Thoracic aorta (tissue), 2 donors: Measurements from ENCODE around the gene SLC22A4. TPM values are rescaled to one million over a fixed set of nuclear protein-coding genes. Genes with fewer than 3 reads are reported as not detected.

Experiments used
- ATAC-seq: fragments of 150-250 bp; one replicate; pipeline ENCODE4 v1.8.0; 2017; ENCODE audit warnings: low read depth; ENCODE audit not compliant: insufficient number of reproducible peaks, low FRiP score
- DNase-seq: peaks from one replicate; pipeline ENCODE4 v3.0.0-alpha.2; 2020; ENCODE audit warnings: low spot score
- H3K27ac ChIP-seq, 2 donors: fragments of 200-600 bp; sonication (generic); 1 replicate in 1 of 2; 2 replicates in 1 of 2; pipeline ENCODE4 v1.5.1; 2016; ENCODE audit warnings: mild to moderate bottlenecking in 2 of 2, moderate library complexity in 2 of 2
- H3K27me3 ChIP-seq: fragments of 200-600 bp; sonication (generic); replicated peaks from 2 replicates; pipeline ENCODE4 v1.6.0; 2016; ENCODE audit warnings: mild to moderate bottlenecking; ENCODE audit not compliant: insufficient read depth
- H3K36me3 ChIP-seq: fragments of 200-600 bp; sonication (generic); one replicate; pipeline ENCODE4 v1.5.1; 2016
- H3K4me1 ChIP-seq, 2 donors: fragments of 200-600 bp; sonication (generic); 1 replicate in 1 of 2; 2 replicates in 1 of 2; pipeline versions ENCODE4 v1.5.1 to v1.6.0; 2016; ENCODE audit warnings: low read depth in 2 of 2, mild to moderate bottlenecking in 1 of 2; ENCODE audit not compliant: control insufficient read depth in 1 of 2
- H3K4me3 ChIP-seq: fragments of 200-600 bp; sonication (generic); 2 replicates; pipeline ENCODE4 v1.5.1; 2016; ENCODE audit warnings: mild to moderate bottlenecking
- H3K9me3 ChIP-seq: fragments of 200-600 bp; sonication (generic); 2 replicates; pipeline ENCODE4 v1.5.1; 2016
- CTCF ChIP-seq: fragments of 200-600 bp; sonication (generic); IDR thresholded peaks from one replicate; pipeline ENCODE4 v1.5.1; 2019; ENCODE audit warnings: antibody characterized with exemption
- total RNA-seq, 2 donors: library from RNA; depleted of rRNA; stranded (reverse); fragments of >200 nt; gene quantifications; one replicate each; pipeline versions ENCODE4 v1.1.0 to v1.2.3, GENCODE V29; 2016

The SLC22A4 gene
- total RNA-seq, 2 donors from 2014 or later: 0.14 to 2.1 TPM

- no peak for DNase-seq
- H3K36me3 ChIP-seq: no peaks in the 10 kb centered on the region
- TF ChIP-seq CTCF: no peak
- H3K4me1 ChIP-seq: no peaks in the 10 kb centered on the region
- H3K9me3 ChIP-seq: no peaks in the 10 kb centered on the region
- H3K27ac ChIP-seq: no peak overlapping the region
- no peaks in the 10 kb centered on the region for H3K27me3 ChIP-seq
- no peak for ATAC-seq
- no peak overlapping the region for H3K4me3 ChIP-seq
Observed at GRCh38 chr5:132279801-132280200, 14.4 kb upstream of the SLC22A4 start.

- H3K4me1 ChIP-seq: no peaks in the 10 kb centered on the region
- no peak for ATAC-seq
- TF ChIP-seq CTCF: no peak
- no peak overlapping the region for H3K27ac ChIP-seq
- H3K9me3 ChIP-seq: no peaks in the 10 kb centered on the region
- no peaks in the 10 kb centered on the region for H3K27me3 ChIP-seq
- no peak overlapping the region for H3K4me3 ChIP-seq
- DNase-seq: no peak
- no peaks in the 10 kb centered on the region for H3K36me3 ChIP-seq
Observed at GRCh38 chr5:132280371-132281240, 13.6 kb upstream of the SLC22A4 start.

- H3K9me3 ChIP-seq: no peaks in the 10 kb centered on the region
- DNase-seq (no peak), ATAC-seq (no peak)
- no peak overlapping the region for H3K4me3 ChIP-seq
- no peaks in the 10 kb centered on the region for H3K36me3 ChIP-seq
- no peak overlapping the region for H3K27ac ChIP-seq
- no peak for TF ChIP-seq CTCF
- H3K4me1 ChIP-seq: no peaks in the 10 kb centered on the region
- no peaks in the 10 kb centered on the region for H3K27me3 ChIP-seq
Observed at GRCh38 chr5:132281856-132282614, 12.2 kb upstream of the SLC22A4 start.

GRCh38 chr5:132283423-132284043, 10.7 kb upstream of the SLC22A4 start:
- no peak overlapping the region for H3K27ac ChIP-seq
- ATAC-seq (no peak), DNase-seq (no peak)
- no peaks in the 10 kb centered on the region for H3K9me3 ChIP-seq
- TF ChIP-seq CTCF: peak; percentile 58
- H3K4me3 ChIP-seq: no peak overlapping the region
- H3K36me3 ChIP-seq: no peaks in the 10 kb centered on the region
- H3K4me1 ChIP-seq: peaks cover 3 to 13% of the 10 kb centered on the region in 2 donors
- no peaks in the 10 kb centered on the region for H3K27me3 ChIP-seq

- Histone ChIP-seq H3K9me3 (no peaks in the 10 kb centered on the region), H3K27ac (no peak overlapping the region), H3K4me3 (no peak overlapping the region), H3K27me3 (no peaks in the 10 kb centered on the region), H3K36me3 (no peaks in the 10 kb centered on the region), H3K4me1 (peaks cover 8 to 31% of the 10 kb centered on the region in 2 donors)
- TF ChIP-seq CTCF: no peak
- ATAC-seq: no peak
- DNase-seq: no peak
Observed at GRCh38 chr5:132289097-132289496, 5.1 kb upstream of the SLC22A4 start.
